IMR-90 (cell line): ENCODE measurements around the gene FYCO1. TPM values are rescaled to one million over a fixed set of nuclear protein-coding genes. Genes with fewer than 3 reads are reported as not detected.

Source experiments
- ATAC-seq: fragments of 200-7000 bp; cut with Tn5 transposase; 2 replicates; pipeline ENCODE4 v1.9.1; 2020; ENCODE audit warnings: low read depth, mild to moderate bottlenecking, moderate library complexity
- BruUV-seq: library from RNA; stranded (reverse); fragments of 400-500 nt; replicated peaks from 2 replicates; lab custom pipeline; 2021; lab: Mats Ljungman, UMichigan
- CTCF ChIA-PET: fragments of 300-600 bp; formaldehyde crosslinking; extraction: SDS; loops from one replicate; lab custom pipeline; 2021; ENCODE audit warnings: antibody characterized with exemption; lab: Yijun Ruan, JAX
- POLR2A ChIA-PET: fragments of 300-600 bp; sonication (Branson Sonifier 250); formaldehyde crosslinking; loops from one replicate; lab custom pipeline; 2022; ENCODE audit warnings: antibody characterized with exemption; ENCODE audit not compliant: unreplicated experiment; lab: Charles Lee
- DNase-seq: peaks from one replicate; pipeline ENCODE4 v3.0.0; 2013
- H2AFZ ChIP-seq: replicated peaks from 2 replicates; pipeline ENCODE3; 2013; ENCODE audit warnings: low read length, mild to moderate bottlenecking; ENCODE audit not compliant: poor library complexity
- H2AK5ac ChIP-seq: 2 replicates; pipeline ENCODE4 v1.6.1; 2013; ENCODE audit warnings: low read depth, low read length, inconsistent platforms
- H2AK9ac ChIP-seq: replicated peaks from 2 replicates; pipeline ENCODE3; 2013; ENCODE audit warnings: mild to moderate bottlenecking, low read depth, low read length, moderate library complexity; ENCODE audit not compliant: poor library complexity
- H2BK120ac ChIP-seq: 2 replicates; pipeline ENCODE4 v1.6.1; 2013; ENCODE audit warnings: low read depth, low read length, inconsistent platforms
- H2BK15ac ChIP-seq: 3 replicates; pipeline ENCODE4 v1.6.1; 2013; ENCODE audit warnings: low read depth, low read length, inconsistent platforms
- H2BK20ac ChIP-seq: 2 replicates; pipeline ENCODE4 v1.6.1; 2013; ENCODE audit warnings: low read depth, mild to moderate bottlenecking, inconsistent platforms, low read length, moderate library complexity
- H2BK5ac ChIP-seq: 2 replicates; pipeline ENCODE4 v1.6.1; 2013; ENCODE audit warnings: mild to moderate bottlenecking, low read depth, low read length, inconsistent platforms; ENCODE audit not compliant: poor library complexity, severe bottlenecking
- H3K14ac ChIP-seq: replicated peaks from 2 replicates; pipeline ENCODE4 v1.6.1; 2013; ENCODE audit warnings: low read depth, low read length, inconsistent platforms
- H3K18ac ChIP-seq: 2 replicates; pipeline ENCODE4 v1.6.1; 2013; ENCODE audit warnings: low read depth, low read length, control low read depth
- H3K23ac ChIP-seq: 2 replicates; pipeline ENCODE4 v1.6.1; 2013; ENCODE audit warnings: low read depth, low read length, inconsistent platforms
- H3K27ac ChIP-seq: 2 replicates; pipeline ENCODE4 v1.5.1; 2013; ENCODE audit warnings: mild to moderate bottlenecking, control low read depth, low read length; ENCODE audit not compliant: insufficient read depth
- H3K27me3 ChIP-seq: 2 replicates; pipeline ENCODE4 v1.6.1; 2013; ENCODE audit warnings: low read length; ENCODE audit not compliant: control insufficient read depth, insufficient read depth
- H3K36me3 ChIP-seq: 2 replicates; pipeline ENCODE4 v1.6.1; 2013; ENCODE audit warnings: low read length, mixed read lengths; ENCODE audit not compliant: control insufficient read depth, insufficient read depth
- H3K4ac ChIP-seq: 2 replicates; pipeline ENCODE4 v1.6.1; 2013; ENCODE audit warnings: low read depth, low read length, inconsistent platforms
- H3K4me1 ChIP-seq: 2 replicates; pipeline ENCODE4 v1.6.1; 2013; ENCODE audit warnings: low read length, mixed read lengths; ENCODE audit not compliant: control insufficient read depth, insufficient read depth
- H3K4me2 ChIP-seq: 2 replicates; pipeline ENCODE4 v1.6.1; 2013; ENCODE audit warnings: low read depth, mild to moderate bottlenecking, control low read depth, low read length, moderate library complexity
- H3K4me3 ChIP-seq: 2 replicates; pipeline ENCODE4 v1.5.1; 2013; ENCODE audit warnings: low read depth, mild to moderate bottlenecking, control low read depth, low read length, moderate library complexity; ENCODE audit not compliant: insufficient read depth
- H3K56ac ChIP-seq: 2 replicates; pipeline ENCODE4 v1.6.1; 2013; ENCODE audit warnings: low read length, inconsistent platforms; ENCODE audit not compliant: insufficient read depth; ENCODE audit errors: extremely low read depth
- H3K79me1 ChIP-seq, 2 experiments: 2 replicates each; pipeline ENCODE4 v1.6.1; 2013; ENCODE audit warnings: low read length in 2 of 2, inconsistent platforms in 1 of 2, low read depth in 1 of 2
- H3K9ac ChIP-seq: 2 replicates; pipeline ENCODE4 v1.6.1; 2013; ENCODE audit warnings: low read depth, low read length, control low read depth
- H3K9me1 ChIP-seq: 2 replicates; pipeline ENCODE4 v1.6.1; 2013; ENCODE audit warnings: low read length, inconsistent platforms; ENCODE audit not compliant: insufficient read depth
- H3K9me3 ChIP-seq: 2 replicates; pipeline ENCODE4 v1.6.1; 2013; ENCODE audit warnings: low read length; ENCODE audit not compliant: control insufficient read depth, insufficient read depth
- H4K20me1 ChIP-seq: 2 replicates; pipeline ENCODE4 v1.6.1; 2013; ENCODE audit warnings: low read length, inconsistent platforms; ENCODE audit not compliant: insufficient read depth
- H4K5ac ChIP-seq: 2 replicates; pipeline ENCODE4 v1.6.1; 2013; ENCODE audit warnings: mild to moderate bottlenecking, low read depth, low read length, control low read depth
- H4K8ac ChIP-seq, 2 experiments: 2 replicates each; pipeline ENCODE4 v1.6.1; 2013; ENCODE audit warnings: low read depth in 2 of 2, low read length in 2 of 2, control low read depth in 1 of 2, inconsistent platforms in 1 of 2
- H4K91ac ChIP-seq: 2 replicates; pipeline ENCODE4 v1.6.1; 2013; ENCODE audit warnings: low read depth, low read length, inconsistent platforms; ENCODE audit not compliant: insufficient read depth
- CHD1 ChIP-seq: IDR thresholded peaks from 2 replicates; pipeline ENCODE4 v1.6.1; 2012; ENCODE audit warnings: low read depth, low read length, improper control_type of control experiment
- ELK1 ChIP-seq: fragments of 150-350 bp; IDR thresholded peaks from 2 replicates; pipeline ENCODE4 v1.6.1; 2016; ENCODE audit warnings: low read depth, mild to moderate bottlenecking, low read length, moderate library complexity, borderline replicate concordance
- FOS ChIP-seq: fragments of 150-350 bp; IDR thresholded peaks from 2 replicates; pipeline ENCODE4 v1.6.1; 2016; ENCODE audit warnings: low read depth, low read length
- RCOR1 ChIP-seq: IDR thresholded peaks from 2 replicates; pipeline ENCODE4 v1.6.1; 2012; ENCODE audit warnings: mild to moderate bottlenecking, low read length, improper control_type of control experiment; ENCODE audit not compliant: insufficient replicate concordance
- WGBS, 2 experiments: methylation state at CpG; one replicate each; pipeline versions ENCODE4 v1.1.5 to v1.1.7; 2013; ENCODE audit warnings: missing lambda C conversion rate in 2 of 2; ENCODE audit not compliant: insufficient read length in 1 of 2; ENCODE audit errors: extremely low coverage in 2 of 2; 5-methylcytosine and 5-hydroxymethylcytosine counted together
- dilution Hi-C: fragments of 300-500 bp; cut with HindIII; formaldehyde crosslinking; loops from one replicate; pipeline ENCODE4 v1.14.3; 2018; ENCODE audit warnings: low sequenced_read_pairs; ENCODE audit not compliant: unreplicated experiment
- in situ Hi-C: fragments of 300-500 bp; cut with MboI; formaldehyde crosslinking; loops from 3 replicates; pipeline ENCODE4 v1.14.3; 2019; ENCODE audit warnings: low sequenced_read_pairs, inconsistent platforms, mixed read lengths
- intact Hi-C: fragments of 100-400 bp; cut with micrococcal nuclease; formaldehyde crosslinking; loops from 2 replicates; pipeline ENCODE4 v1.10.0; 2022
- polyA plus RNA-seq, 3 experiments: library from polyadenylated mRNA; depleted of rRNA; stranded (reverse); fragments of >200 nt; gene quantifications; 2 replicates each; pipeline ENCODE4 v1.2.3, GENCODE V29; 2012; ENCODE audit warnings: low replicate concordance in 1 of 3
- total RNA-seq: library from RNA; depleted of rRNA; stranded (reverse); fragments of >200 nt; gene quantifications from 2 replicates; pipeline ENCODE4 v1.2.3, GENCODE V29; 2012
- TF ChIP-seq, protein P1 (sequence below): fragments of 150-350 bp; IDR thresholded peaks from 2 replicates; pipeline ENCODE4 v1.6.1; 2017; ENCODE audit warnings: mild to moderate bottlenecking, antibody characterized with exemption, low read length, low read depth
- TF ChIP-seq, protein P2 (sequence below): conservative IDR thresholded peaks from 2 replicates; pipeline ENCODE4 v1.5.1; 2012; ENCODE audit warnings: mild to moderate bottlenecking, low read depth, low read length, improper control_type of control experiment

The FYCO1 gene
- total and polyA plus RNA-seq, 2 of the 4 experiments (the other 2 are of a cell fraction), result 13.7 to 20.1 TPM

GRCh38 chr3:45932112-45932511 lies 63.5 kb downstream of the FYCO1 start:
- WGBS, 2 experiments, result no CpG with 5 or more reads among the region's 4 CpGs
- in situ Hi-C loops, result loop anchor here (5.0 kb wide), 1 partner anchor 170 kb away; no protein-coding TSS in a partner anchor
- ATAC-seq, result no peak

More at GRCh38 chr3:45932112-45932511, 63.5 kb downstream of the FYCO1 start:
- CTCF ChIA-PET, result no interaction called here
- Histone ChIP-seq H3K4ac (no peak overlapping the region), H3K9ac (no peak overlapping the region), H4K5ac (no peak overlapping the region), H2AK5ac (no peak overlapping the region), H4K8ac (no peak overlapping the region), H2BK120ac (no peak overlapping the region), H2AFZ (no peak overlapping the region), H3K4me3 (no peak overlapping the region), H4K91ac (no peak overlapping the region), H3K4me2 (no peak overlapping the region), H2BK5ac (no peak overlapping the region), H2AK9ac (no peak overlapping the region), H3K23ac (no peak overlapping the region), H3K36me3 (peaks cover 39% of the 10 kb centered on the region), H3K79me1 (no peaks in the 10 kb centered on the region), H3K9me1 (peaks cover 9% of the 10 kb centered on the region), H3K14ac (no peak overlapping the region), H2BK15ac (no peak overlapping the region), H3K4me1 (peaks cover 8% of the 10 kb centered on the region), H3K27ac (no peak overlapping the region), H3K27me3 (no peaks in the 10 kb centered on the region), H3K18ac (no peak overlapping the region), H2BK20ac (no peak overlapping the region), H4K20me1 (peaks cover 4% of the 10 kb centered on the region; the same call in 1 of the 2 replicates), H3K56ac (no peak overlapping the region), H3K9me3 (no peaks in the 10 kb centered on the region)
- no peak for DNase-seq
- TF ChIP-seq, protein P1, sequence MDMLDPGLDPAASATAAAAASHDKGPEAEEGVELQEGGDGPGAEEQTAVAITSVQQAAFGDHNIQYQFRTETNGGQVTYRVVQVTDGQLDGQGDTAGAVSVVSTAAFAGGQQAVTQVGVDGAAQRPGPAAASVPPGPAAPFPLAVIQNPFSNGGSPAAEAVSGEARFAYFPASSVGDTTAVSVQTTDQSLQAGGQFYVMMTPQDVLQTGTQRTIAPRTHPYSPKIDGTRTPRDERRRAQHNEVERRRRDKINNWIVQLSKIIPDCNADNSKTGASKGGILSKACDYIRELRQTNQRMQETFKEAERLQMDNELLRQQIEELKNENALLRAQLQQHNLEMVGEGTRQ, result no peak
- TF ChIP-seq, protein P2, sequence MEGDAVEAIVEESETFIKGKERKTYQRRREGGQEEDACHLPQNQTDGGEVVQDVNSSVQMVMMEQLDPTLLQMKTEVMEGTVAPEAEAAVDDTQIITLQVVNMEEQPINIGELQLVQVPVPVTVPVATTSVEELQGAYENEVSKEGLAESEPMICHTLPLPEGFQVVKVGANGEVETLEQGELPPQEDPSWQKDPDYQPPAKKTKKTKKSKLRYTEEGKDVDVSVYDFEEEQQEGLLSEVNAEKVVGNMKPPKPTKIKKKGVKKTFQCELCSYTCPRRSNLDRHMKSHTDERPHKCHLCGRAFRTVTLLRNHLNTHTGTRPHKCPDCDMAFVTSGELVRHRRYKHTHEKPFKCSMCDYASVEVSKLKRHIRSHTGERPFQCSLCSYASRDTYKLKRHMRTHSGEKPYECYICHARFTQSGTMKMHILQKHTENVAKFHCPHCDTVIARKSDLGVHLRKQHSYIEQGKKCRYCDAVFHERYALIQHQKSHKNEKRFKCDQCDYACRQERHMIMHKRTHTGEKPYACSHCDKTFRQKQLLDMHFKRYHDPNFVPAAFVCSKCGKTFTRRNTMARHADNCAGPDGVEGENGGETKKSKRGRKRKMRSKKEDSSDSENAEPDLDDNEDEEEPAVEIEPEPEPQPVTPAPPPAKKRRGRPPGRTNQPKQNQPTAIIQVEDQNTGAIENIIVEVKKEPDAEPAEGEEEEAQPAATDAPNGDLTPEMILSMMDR, result no peak
- TF ChIP-seq ELK1 (no peak), FOS (no peak), RCOR1 (no peak), CHD1 (no peak)
- intact Hi-C loops (no loop called here), dilution Hi-C loops (no loop called here)
- BruUV-seq, result no TSS peak
- POLR2A ChIA-PET, result interaction anchor here (0.5 kb wide), 1 partner anchor 325 kb away, joined by 10 read pairs; no protein-coding TSS in a partner anchor
